H9 (cell line): ENCODE results near the gene FCER1G. TPM values are rescaled to one million over a fixed set of nuclear protein-coding genes. Genes with fewer than 3 reads are reported as not detected.

Experiments used
- DNase-seq: peaks from one replicate; pipeline ENCODE4 v3.0.0-alpha.2; 2017
- H2AFZ ChIP-seq: one replicate; pipeline ENCODE4 v1.6.1; 2013; ENCODE audit warnings: mild to moderate bottlenecking, low read length, control low read depth, moderate library complexity
- H2AK5ac ChIP-seq: 2 replicates; pipeline ENCODE4 v1.6.1; 2013; ENCODE audit warnings: low read length, control low read depth, mixed read lengths; ENCODE audit not compliant: insufficient read length
- H2BK120ac ChIP-seq: one replicate; pipeline ENCODE4 v1.6.1; 2013; ENCODE audit warnings: low read depth, mild to moderate bottlenecking, low read length, control low read depth, inconsistent platforms; ENCODE audit not compliant: poor library complexity, severe bottlenecking
- H2BK12ac ChIP-seq: 2 replicates; pipeline ENCODE4 v1.6.1; 2013; ENCODE audit warnings: low read length, control low read depth, mixed read lengths, low read depth; ENCODE audit not compliant: insufficient read length
- H2BK15ac ChIP-seq: 2 replicates; pipeline ENCODE4 v1.6.1; 2013; ENCODE audit warnings: low read depth, low read length, control low read depth
- H2BK20ac ChIP-seq: one replicate; pipeline ENCODE4 v1.6.1; 2013; ENCODE audit warnings: low read depth, mild to moderate bottlenecking, low read length, control low read depth, inconsistent platforms; ENCODE audit not compliant: poor library complexity, severe bottlenecking
- H2BK5ac ChIP-seq: 2 replicates; pipeline ENCODE4 v1.6.1; 2013; ENCODE audit warnings: low read length, control low read depth, mixed read lengths; ENCODE audit not compliant: insufficient read length
- H3K14ac ChIP-seq: 2 replicates; pipeline ENCODE4 v1.6.1; 2013; ENCODE audit warnings: low read length, control low read depth; ENCODE audit not compliant: insufficient read depth
- H3K18ac ChIP-seq: 2 replicates; pipeline ENCODE4 v1.6.1; 2013; ENCODE audit warnings: low read depth, mild to moderate bottlenecking, mixed read lengths, low read length, control low read depth; ENCODE audit not compliant: insufficient read length
- H3K23ac ChIP-seq: 2 replicates; pipeline ENCODE4 v1.6.1; 2013; ENCODE audit warnings: low read length, control low read depth, mixed read lengths, low read depth; ENCODE audit not compliant: insufficient read length
- H3K23me2 ChIP-seq: 2 replicates; pipeline ENCODE4 v1.6.1; 2013; ENCODE audit warnings: low read depth, mild to moderate bottlenecking, mixed read lengths, low read length, control low read depth; ENCODE audit not compliant: insufficient read length, poor library complexity, severe bottlenecking
- H3K27ac ChIP-seq: 2 replicates; pipeline ENCODE4 v1.5.1; 2013; ENCODE audit warnings: low read length, control low read depth, mixed read lengths, low read depth; ENCODE audit not compliant: insufficient read length
- H3K27me3 ChIP-seq: 2 replicates; pipeline ENCODE4 v1.6.1; 2013; ENCODE audit warnings: low read length, control low read depth, inconsistent platforms; ENCODE audit not compliant: insufficient read depth
- H3K4ac ChIP-seq: 2 replicates; pipeline ENCODE4 v1.6.1; 2013; ENCODE audit warnings: low read depth, mild to moderate bottlenecking, control low read depth, inconsistent platforms, low read length, moderate library complexity
- H3K4me1 ChIP-seq: 2 replicates; pipeline ENCODE4 v1.6.1; 2013; ENCODE audit warnings: low read length, control low read depth, inconsistent platforms; ENCODE audit not compliant: insufficient read depth
- H3K4me2 ChIP-seq: 2 replicates; pipeline ENCODE4 v1.6.1; 2013; ENCODE audit warnings: low read length, control low read depth, mixed read lengths; ENCODE audit not compliant: insufficient read length, insufficient read depth
- H3K56ac ChIP-seq: 2 replicates; pipeline ENCODE4 v1.6.1; 2013; ENCODE audit warnings: low read depth, mild to moderate bottlenecking, mixed read lengths, low read length, control low read depth; ENCODE audit not compliant: insufficient read length
- H3K79me1 ChIP-seq: 2 replicates; pipeline ENCODE4 v1.6.1; 2013; ENCODE audit warnings: low read depth, mild to moderate bottlenecking, moderate library complexity, low read length, control low read depth, inconsistent platforms; ENCODE audit not compliant: insufficient read depth, poor library complexity, severe bottlenecking
- H3K79me2 ChIP-seq: 2 replicates; pipeline ENCODE4 v1.6.1; 2013; ENCODE audit warnings: low read length, control low read depth, inconsistent platforms; ENCODE audit not compliant: insufficient read depth
- H3K9ac ChIP-seq: 2 replicates; pipeline ENCODE4 v1.6.1; 2013; ENCODE audit warnings: low read length, control low read depth, mixed read lengths; ENCODE audit not compliant: insufficient read length; ENCODE audit errors: extremely low read depth
- H3K9me3 ChIP-seq: one replicate; pipeline ENCODE4 v1.6.1; 2013; ENCODE audit warnings: low read depth, low read length, inconsistent platforms; ENCODE audit not compliant: control insufficient read depth
- H3T11ph ChIP-seq: one replicate; pipeline ENCODE4 v1.6.1; 2013; ENCODE audit warnings: mild to moderate bottlenecking, low read length, control low read depth, inconsistent platforms
- H4K20me1 ChIP-seq: one replicate; pipeline ENCODE4 v1.6.1; 2013; ENCODE audit not compliant: control insufficient read depth, insufficient read length, insufficient read depth
- H4K5ac ChIP-seq: 2 replicates; pipeline ENCODE4 v1.6.1; 2013; ENCODE audit warnings: low read depth, mild to moderate bottlenecking, mixed read lengths, low read length, control low read depth; ENCODE audit not compliant: insufficient read length
- H4K8ac ChIP-seq: replicated peaks from 2 replicates; pipeline ENCODE4 v1.6.1; 2013; ENCODE audit warnings: low read length, control low read depth, mixed read lengths, low read depth; ENCODE audit not compliant: insufficient read length
- H4K91ac ChIP-seq: 2 replicates; pipeline ENCODE4 v1.6.1; 2013; ENCODE audit warnings: low read depth, mild to moderate bottlenecking, moderate library complexity, mixed read lengths, low read length, control low read depth; ENCODE audit not compliant: insufficient read length
- H3K27ac Mint-ChIP-seq, 3 experiments: 2 replicates in 2 of 3; 3 replicates in 1 of 3; pipeline ENCODE4 v1.8.0; 2020 to 2021; ENCODE audit warnings: mixed read lengths in 3 of 3, mild to moderate bottlenecking in 1 of 3, moderate library complexity in 1 of 3
- H3K27me3 Mint-ChIP-seq: 2 replicates; pipeline ENCODE4 v1.8.0; 2021; ENCODE audit warnings: low read depth, mild to moderate bottlenecking, moderate library complexity, mixed read lengths
- H3K36me3 Mint-ChIP-seq, 3 experiments: 2 replicates in 2 of 3; 3 replicates in 1 of 3; pipeline ENCODE4 v1.8.0; 2020 to 2021; ENCODE audit warnings: low read depth in 3 of 3, mixed read lengths in 3 of 3; ENCODE audit not compliant: insufficient read depth in 1 of 3
- H3K4me1 Mint-ChIP-seq, 2 experiments: 2 replicates each; pipeline ENCODE4 v1.8.0; 2020; ENCODE audit warnings: mixed read lengths in 2 of 2
- H3K4me3 Mint-ChIP-seq, 2 experiments: 2 replicates in 1 of 2; 3 replicates in 1 of 2; pipeline ENCODE4 v1.8.0; 2020 to 2021; ENCODE audit warnings: mild to moderate bottlenecking in 2 of 2, mixed read lengths in 2 of 2, moderate library complexity in 1 of 2
- H3K9me3 Mint-ChIP-seq, 2 experiments: 2 replicates in 1 of 2; 3 replicates in 1 of 2; pipeline ENCODE4 v1.8.0; 2020; ENCODE audit warnings: mild to moderate bottlenecking in 2 of 2, mixed read lengths in 2 of 2, moderate library complexity in 1 of 2
- CTCF ChIP-seq: fragments of 200-600 bp; sonication (generic); conservative IDR thresholded peaks from 3 replicates; pipeline ENCODE4 v1.8.0; 2021; ENCODE audit warnings: antibody characterized with exemption, mild to moderate bottlenecking
- WGBS: extraction: QIAGEN DNeasy Blood & Tissue Kit; methylation state at CpG from one replicate; pipeline ENCODE4 v1.1.7; 2013; ENCODE audit warnings: missing lambda C conversion rate, low lambda C conversion rate, mixed read lengths; ENCODE audit not compliant: insufficient read length; ENCODE audit errors: extremely low coverage; 5-methylcytosine and 5-hydroxymethylcytosine counted together
- total RNA-seq: library from RNA; stranded (reverse); gene quantifications from 2 replicates; pipeline ENCODE4 v1.2.1, GENCODE V29; 2021

FCER1G gene
- total RNA-seq, 1 experiment from 2014 or later: 0.90 TPM

- H3T11ph ChIP-seq: no peak overlapping the region
- no peak overlapping the region for H2BK12ac ChIP-seq
- no peak overlapping the region for H2BK5ac ChIP-seq
- H3K27ac Mint-ChIP-seq: no peak overlapping the region
- H3K36me3 Mint-ChIP-seq: no peaks in the 10 kb centered on the region
- no peaks in the 10 kb centered on the region for H3K4me1 ChIP-seq
- no peak overlapping the region for H3K27ac ChIP-seq
- H3K79me1 ChIP-seq: no peaks in the 10 kb centered on the region
- H3K56ac ChIP-seq: no peak overlapping the region
- no peak overlapping the region for H4K5ac ChIP-seq
- peaks cover 20% of the 10 kb centered on the region for H3K27me3 Mint-ChIP-seq
- no peak overlapping the region for H2AK5ac ChIP-seq
- H3K27me3 ChIP-seq: no peaks in the 10 kb centered on the region
- no peak overlapping the region for H4K91ac ChIP-seq
- H3K4me1 Mint-ChIP-seq: peaks cover 17 to 21% of the 10 kb centered on the region in 2 experiments
- no peaks in the 10 kb centered on the region for H3K79me2 ChIP-seq
- DNase-seq: no peak
- H2AFZ ChIP-seq: no peak overlapping the region
- no peak overlapping the region for H4K8ac ChIP-seq
- no peak overlapping the region for H2BK120ac ChIP-seq
- no peak overlapping the region for H3K14ac ChIP-seq
- no peak overlapping the region for H3K4me2 ChIP-seq
- WGBS: no CpG with 5 or more reads among the region's 3 CpGs
- H3K18ac ChIP-seq: no peak overlapping the region
- no peak overlapping the region for H3K4me3 Mint-ChIP-seq
- no peak overlapping the region for H3K9ac ChIP-seq
- H4K20me1 ChIP-seq: no peaks in the 10 kb centered on the region
- no peak overlapping the region for H2BK20ac ChIP-seq
- H3K9me3 Mint-ChIP-seq: no peaks in the 10 kb centered on the region
- no peaks in the 10 kb centered on the region for H3K23me2 ChIP-seq
- TF ChIP-seq CTCF: no peak
- no peak overlapping the region for H2BK15ac ChIP-seq
- no peak overlapping the region for H3K23ac ChIP-seq
- no peaks in the 10 kb centered on the region for H3K9me3 ChIP-seq
- no peak overlapping the region for H3K4ac ChIP-seq
Observed at GRCh38 chr1:161266202-161266601, 51.1 kb downstream of the FCER1G start.
